ENCODE data around the gene COG4.
A peak's percentile ranks its signal among the peaks of the same experiment; 100 is the strongest.

Gene COG4

GRCh38 chr16:70432723-70433457 is 90.5 kb downstream of the COG4 start:
- H3K4me3 ChIP-seq (ENCODE audit: low read depth in 1 of 2, low read length in 1 of 2), result peak overlapping the region; percentile 14 to 41
- H3K9me3 ChIP-seq, result no peaks in the 10 kb centered on the region
- peaks cover 82 to 88% of the 10 kb centered on the region in 2 experiments for H3K4me1 ChIP-seq (ENCODE audit: control insufficient read depth in 1 of 2, insufficient read depth in 1 of 2, low read depth in 1 of 2, low read length in 1 of 2)
- no peak for TF ChIP-seq CTCF (IDR thresholded peaks at IDR 0.05)
- H3K27ac ChIP-seq, result peak overlapping the region; percentile 99
- H3K36me3 ChIP-seq, result peaks cover 15% of the 10 kb centered on the region
- no peaks in the 10 kb centered on the region for H3K27me3 ChIP-seq

GRCh38 chr16:70432356-70432722 is 91.0 kb downstream of the COG4 start:
- peaks cover 82 to 88% of the 10 kb centered on the region in 2 experiments for H3K4me1 ChIP-seq (ENCODE audit: control insufficient read depth in 1 of 2, insufficient read depth in 1 of 2, low read depth in 1 of 2, low read length in 1 of 2)
- H3K27me3 ChIP-seq, result no peaks in the 10 kb centered on the region
- no peak for TF ChIP-seq CTCF (IDR thresholded peaks at IDR 0.05)
- no peaks in the 10 kb centered on the region for H3K9me3 ChIP-seq
- H3K27ac ChIP-seq, result peak overlapping the region; percentile 99
- H3K36me3 ChIP-seq, result peaks cover 15% of the 10 kb centered on the region
- H3K4me3 ChIP-seq (ENCODE audit: low read depth in 1 of 2, low read length in 1 of 2), result peak overlapping the region; percentile 14 to 41

GRCh38 chr16:70430667-70431536 is 92.5 kb downstream of the COG4 start:
- H3K4me1 ChIP-seq (ENCODE audit: control insufficient read depth in 1 of 2, insufficient read depth in 1 of 2, low read depth in 1 of 2, low read length in 1 of 2), result peaks cover 87 to 90% of the 10 kb centered on the region in 2 experiments
- H3K27me3 ChIP-seq, result no peaks in the 10 kb centered on the region
- H3K4me3 ChIP-seq (ENCODE audit: low read depth in 1 of 2, low read length in 1 of 2), result peak overlapping the region; percentile 47 to 51
- H3K9me3 ChIP-seq, result no peaks in the 10 kb centered on the region
- H3K36me3 ChIP-seq, result peaks cover 15% of the 10 kb centered on the region
- no peak for TF ChIP-seq CTCF (IDR thresholded peaks at IDR 0.05)
- H3K27ac ChIP-seq, result peak overlapping the region; percentile 99

Data from neutrophil (primary cell).